Inferior parietal cortex (tissue), 1 donor: ENCODE data around the gene EPHA2.

Experiments
- DNase-seq: peaks from one replicate; pipeline ENCODE4 v3.0.0-alpha.2; 2016; ENCODE audit errors: extremely low spot score

EPHA2 gene

GRCh38 chr1:16092923-16093511 is 62.9 kb downstream of the EPHA2 start:
- DNase-seq = no peak

GRCh38 chr1:16092097-16092922 is 63.6 kb downstream of the EPHA2 start:
- no peak for DNase-seq

DNA sequence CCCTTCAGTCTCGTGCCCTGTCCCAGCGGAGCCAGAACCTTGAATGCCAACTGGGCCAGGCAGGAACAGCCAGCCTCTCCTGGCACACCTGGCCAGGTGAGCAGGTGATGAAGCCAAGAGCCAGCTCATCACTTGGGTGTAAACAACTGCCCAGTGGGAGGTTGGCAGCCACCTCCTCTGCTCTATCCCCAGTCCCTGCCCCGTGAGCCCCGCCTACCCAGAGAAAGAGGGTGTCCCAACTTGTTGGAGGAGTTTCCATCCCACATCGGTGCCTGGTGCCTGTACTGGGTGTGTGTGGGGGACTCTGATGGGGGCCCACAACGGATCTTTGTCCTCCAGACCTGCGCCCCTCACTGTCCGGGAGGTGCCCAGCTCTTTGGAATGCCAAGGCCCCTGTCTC is 64.6 kb downstream of the EPHA2 start:
- DNase-seq = no peak

GRCh38 chr1:16090076-16090826 is 65.6 kb downstream of the EPHA2 start:
- no peak for DNase-seq

DNA sequence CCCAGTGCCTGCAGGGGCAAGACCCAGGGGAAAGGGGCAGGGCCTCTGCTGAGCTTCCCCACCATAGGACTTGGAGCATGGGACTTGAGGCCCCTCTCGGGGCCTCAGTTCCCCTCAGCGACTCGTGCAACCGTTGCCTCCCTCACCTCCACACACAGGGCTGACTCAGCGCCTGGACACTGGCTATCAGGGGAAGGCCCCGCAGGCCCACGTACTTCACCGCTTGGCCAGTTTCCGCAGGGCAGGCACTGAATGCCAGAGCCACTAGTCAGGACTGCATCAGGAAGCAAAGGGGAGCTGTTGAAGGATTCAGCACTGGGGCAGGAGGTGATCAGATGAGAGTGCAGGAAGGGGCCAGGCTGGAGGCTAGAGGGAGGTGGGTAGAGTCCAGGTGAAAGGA is 66.9 kb downstream of the EPHA2 start:
- DNase-seq = no peak

GRCh38 chr1:16088351-16088911 is 67.4 kb downstream of the EPHA2 start:
- no peak for DNase-seq

DNA sequence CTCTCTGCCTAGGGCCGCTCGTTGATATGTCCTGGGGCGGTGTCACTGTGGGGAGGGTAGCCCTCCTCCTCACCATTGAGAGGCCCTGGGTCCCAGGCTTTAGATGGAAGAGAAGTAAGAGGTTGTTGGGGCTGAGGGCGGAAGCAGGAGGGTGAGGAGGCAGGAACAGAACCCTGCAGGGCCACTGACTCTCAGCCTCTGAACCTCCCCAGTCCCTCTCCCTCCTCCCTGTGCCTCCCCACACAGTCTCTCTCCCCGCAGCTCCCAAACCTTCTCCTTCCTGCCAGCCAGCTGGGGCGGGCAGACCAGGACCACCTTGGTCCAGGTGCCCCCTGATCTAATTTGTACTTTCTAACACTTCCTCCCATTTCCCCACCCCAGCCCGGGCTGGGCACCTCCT is 68.1 kb downstream of the EPHA2 start:
- no peak for DNase-seq

- no peak for DNase-seq
These were observed 70.3 kb downstream of the EPHA2 start for GRCh38 chr1:16085522-16085921.

DNA sequence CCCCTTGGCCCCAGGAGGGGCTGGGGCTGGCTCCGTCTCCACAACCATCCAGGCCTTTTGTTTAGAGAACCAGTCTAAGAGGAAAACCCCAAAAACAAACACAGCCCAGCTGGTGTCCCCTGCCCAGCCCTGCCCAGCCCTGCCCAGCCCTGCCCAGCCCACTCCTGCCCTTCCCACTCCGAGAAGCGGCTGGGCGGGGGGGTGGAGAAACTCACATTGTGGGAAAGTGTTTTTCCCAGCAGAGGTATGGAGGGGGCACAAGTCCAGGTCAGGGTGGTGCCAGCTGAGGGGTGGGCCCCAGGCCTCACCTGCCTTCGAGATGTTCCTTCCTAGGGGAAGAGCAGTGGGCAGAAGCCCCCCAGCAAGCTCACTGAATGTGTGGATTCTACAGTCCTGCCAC is 72.4 kb downstream of the EPHA2 start:
- no peak for DNase-seq

GRCh38 chr1:16082283-16083038 is 73.4 kb downstream of the EPHA2 start:
- peak; percentile 36 for DNase-seq

DNA sequence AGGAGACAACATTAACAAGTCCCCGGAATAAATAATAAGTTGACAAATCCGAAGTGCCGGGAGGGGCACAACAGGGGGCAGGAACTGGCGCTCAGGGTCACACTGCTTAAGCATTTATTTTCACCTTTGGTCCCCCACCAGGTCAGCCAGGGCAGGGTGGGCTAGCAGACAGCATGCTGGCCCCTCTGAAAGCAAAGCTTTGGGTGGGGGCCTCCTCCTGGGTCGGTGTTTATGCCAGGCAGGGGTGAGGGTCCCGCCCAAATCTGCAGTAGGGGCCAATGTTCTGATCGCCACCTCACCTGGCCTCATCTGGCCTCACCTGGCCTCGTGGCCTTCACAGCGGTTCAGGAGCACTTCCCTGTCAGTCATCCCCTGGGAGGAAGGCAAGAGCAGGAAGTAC is 74.2 kb downstream of the EPHA2 start:
- DNase-seq = no peak

DNA sequence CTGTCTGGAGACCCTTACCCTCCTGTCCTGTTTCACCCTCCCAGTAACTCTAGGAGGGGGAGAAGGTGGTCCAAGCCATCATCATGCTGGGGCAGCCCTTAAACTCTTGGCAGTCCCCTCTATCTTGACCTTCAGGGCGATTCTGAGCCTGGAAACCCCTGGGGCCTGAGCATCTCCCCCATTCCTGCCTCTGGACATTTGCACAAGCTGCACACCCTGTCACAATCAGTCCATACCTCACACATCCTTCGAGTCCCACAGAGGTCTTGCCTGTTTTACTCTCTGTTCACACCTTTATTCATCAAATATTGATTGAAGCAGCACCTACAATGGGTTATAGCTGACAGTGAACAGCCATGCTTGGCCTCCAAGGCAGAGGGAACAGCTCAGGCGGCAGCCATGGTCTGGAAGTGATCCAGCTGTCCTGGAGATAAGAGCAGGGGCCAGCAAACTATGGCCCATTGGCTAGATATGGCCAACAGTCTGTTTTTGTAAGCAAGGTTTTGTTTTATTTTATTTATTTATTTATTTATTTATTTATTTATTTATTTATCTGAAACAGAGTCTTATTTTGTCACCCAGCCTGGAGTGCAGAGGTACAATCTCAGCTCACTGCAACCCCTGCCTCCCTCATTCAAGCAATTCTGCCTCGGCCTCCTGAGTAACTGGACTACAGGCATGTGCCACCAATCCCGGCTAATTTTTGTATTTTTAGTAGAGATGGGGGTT is 75.3 kb downstream of the EPHA2 start:
- no peak for DNase-seq

- DNase-seq = peak; percentile 74
These were observed 76.8 kb downstream of the EPHA2 start for GRCh38 chr1:16078925-16079656.

- DNase-seq = no peak
These were observed 78.2 kb downstream of the EPHA2 start for GRCh38 chr1:16077406-16078245.

DNA sequence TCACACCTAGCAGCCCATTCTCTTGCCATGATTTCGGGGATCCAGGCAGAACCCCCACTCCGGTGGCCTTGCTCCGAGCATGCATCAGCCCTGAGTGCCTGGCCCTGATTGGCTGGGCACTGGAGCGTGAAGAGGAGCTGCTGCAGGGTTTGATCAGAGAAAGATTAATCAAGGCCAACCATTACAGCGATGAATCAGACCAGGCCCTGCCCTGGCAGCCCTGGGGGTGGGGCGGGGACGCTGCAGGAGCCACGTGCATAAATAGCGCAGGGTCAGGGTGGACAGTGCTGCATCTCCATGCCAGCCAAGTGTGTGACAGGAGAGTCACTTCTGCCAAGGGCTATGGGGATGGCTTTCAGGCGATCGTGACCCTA is 79.0 kb downstream of the EPHA2 start:
- DNase-seq = no peak

DNA sequence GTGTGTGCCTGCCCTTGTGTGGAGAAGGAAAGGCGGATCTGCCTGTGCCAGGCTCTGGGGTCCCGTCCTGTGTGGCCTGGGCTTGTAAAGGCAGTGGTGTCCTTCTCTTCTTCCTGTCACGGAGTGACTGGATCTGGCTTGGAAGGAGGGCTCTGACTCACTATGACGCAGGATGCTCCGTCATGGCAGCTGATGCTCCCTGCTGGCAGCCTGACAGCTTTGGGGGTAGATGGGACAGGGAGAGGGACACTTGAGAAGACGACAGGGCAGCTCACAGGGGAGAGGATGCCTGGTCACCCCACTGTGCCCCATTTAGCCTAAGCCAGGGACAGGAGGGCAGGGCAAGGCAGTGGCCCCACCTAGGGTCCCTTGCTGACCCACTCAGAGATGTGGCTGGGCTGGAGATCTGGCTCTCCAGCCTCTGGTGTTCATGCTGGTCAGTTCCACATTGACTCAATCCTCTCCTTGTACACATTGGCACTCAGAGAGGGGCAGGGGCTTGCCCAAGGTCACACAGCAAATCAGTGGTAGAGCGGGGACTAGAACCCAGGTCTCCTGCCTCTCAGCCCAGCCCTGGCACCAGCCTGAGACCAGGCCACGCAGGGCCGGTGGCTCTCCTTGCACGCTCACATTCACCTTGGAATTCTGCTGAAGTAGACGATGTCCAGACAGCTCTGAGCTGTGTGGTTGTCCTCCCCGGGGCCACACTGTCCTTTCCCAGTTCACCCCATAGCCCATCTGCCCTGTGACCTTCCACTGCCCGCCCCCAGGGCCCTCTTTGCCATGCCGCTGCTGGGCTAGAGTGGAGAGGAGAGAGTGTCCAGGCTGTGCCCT is 79.6 kb downstream of the EPHA2 start:
- DNase-seq = no peak

- no peak for DNase-seq
These were observed 80.4 kb downstream of the EPHA2 start for GRCh38 chr1:16075337-16076030.
